GM21528 (cell line): ENCODE results near the gene FAM98A.

ENCODE experiments used
- ATAC-seq: cut with Tn5 transposase; IDR thresholded peaks from one replicate; pipeline ENCODE4 v1.9.1; 2021; ENCODE audit warnings: mild to moderate bottlenecking, moderate library complexity; ENCODE audit not compliant: unreplicated experiment, low FRiP score

Gene FAM98A

DNA sequence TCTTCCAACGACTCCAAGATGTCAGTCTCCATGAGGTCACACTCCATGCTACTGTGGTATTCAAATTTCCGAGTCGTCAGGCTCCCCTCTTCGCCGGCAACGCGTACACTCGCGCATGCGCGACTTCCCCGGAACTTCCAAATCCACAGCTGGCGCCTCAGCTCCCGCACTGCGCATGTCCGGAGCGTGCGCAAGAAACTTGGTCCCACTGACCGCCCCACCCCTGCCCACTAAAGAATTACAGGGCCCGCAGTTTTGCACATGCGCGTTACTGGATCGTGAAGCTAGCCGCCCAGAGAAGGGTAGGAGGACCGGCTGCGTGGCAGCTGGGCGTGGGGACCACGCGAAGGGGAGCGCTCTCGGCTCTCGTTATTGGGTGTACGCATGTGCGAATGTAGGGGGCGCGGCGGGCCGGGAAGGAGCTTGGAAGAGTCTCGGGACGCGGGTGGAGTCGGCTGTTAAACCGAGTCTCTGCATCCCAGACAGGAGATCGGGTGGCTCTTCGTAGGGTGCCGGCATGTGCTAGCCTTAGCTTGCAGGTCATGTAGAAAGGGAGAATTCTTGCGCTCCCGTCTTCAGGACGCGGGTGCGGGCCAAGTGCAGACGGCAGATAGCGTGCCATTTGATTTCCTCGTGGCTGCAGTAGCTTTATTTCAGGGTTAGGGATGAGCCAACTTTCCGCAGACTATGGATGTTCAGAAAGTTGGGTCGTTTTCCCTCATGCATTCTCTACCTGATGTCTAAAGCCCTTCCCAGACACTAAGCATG, at the start of gene FAM98A:
TSS of gene FAM98A (minus strand) at position 125 of the 768 bp plus-strand sequence. CDS start at position 47, 78 bp downstream.
- peak; percentile 96 for ATAC-seq

DNA sequence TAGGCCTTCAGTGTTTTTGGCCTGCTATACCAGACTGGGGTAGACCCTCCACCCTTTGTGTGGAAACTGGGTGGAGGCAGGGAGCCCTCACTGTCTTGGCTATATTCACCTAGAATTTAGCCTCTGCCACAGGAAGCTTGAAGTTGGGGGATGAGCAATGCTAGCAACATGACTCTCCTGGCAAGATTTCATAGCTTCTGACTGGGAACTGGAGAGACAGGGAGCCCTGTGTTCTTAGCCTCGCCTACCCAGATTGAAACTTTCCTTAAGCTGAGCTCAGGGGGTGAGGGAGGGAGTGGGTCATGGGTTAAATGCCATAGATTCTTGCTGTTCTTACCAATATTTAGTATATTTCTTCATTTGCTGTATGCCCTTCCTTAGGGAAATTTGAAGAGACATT, 46.8 kb upstream of the FAM98A start:
- no peak for ATAC-seq

DNA sequence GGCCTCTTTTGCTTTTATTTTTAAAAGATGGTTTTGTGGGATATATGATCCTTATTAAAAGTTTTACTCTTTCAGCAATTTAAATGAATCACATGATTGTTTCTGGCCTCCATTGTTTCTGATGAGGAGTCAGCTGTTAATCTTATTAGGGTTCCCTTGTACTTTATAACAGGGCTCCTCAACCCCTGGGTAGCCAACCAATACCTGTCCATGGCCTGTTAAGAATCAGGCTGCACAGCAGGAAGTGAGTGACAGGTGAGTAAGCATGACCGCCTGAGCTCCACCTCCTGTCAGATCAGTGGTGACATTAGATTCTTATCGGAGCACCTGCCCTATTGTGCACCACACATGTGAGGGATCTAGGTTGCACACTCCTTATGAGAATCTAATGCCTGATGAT, 45.1 kb upstream of the FAM98A start:
- ATAC-seq = no peak

DNA sequence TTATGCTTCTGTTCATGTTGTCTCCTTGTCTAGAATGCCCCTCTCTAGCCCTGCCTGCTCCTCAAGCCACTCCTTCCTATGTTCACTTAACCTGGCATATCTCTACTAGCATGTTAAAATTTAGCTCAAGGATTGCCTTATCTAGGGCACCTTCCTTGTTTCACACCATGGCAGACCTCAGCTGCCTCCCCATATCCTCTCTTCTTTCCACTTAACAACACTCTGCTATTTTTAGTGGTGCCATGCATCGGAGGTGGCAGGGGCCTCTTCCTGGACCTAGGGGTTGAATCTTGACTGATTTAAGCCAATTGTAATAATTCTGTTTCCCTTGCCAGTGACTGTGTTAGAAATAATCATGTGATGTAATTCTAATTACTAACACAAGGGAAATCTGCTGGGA, 36.9 kb upstream of the FAM98A start:
- ATAC-seq = no peak

DNA sequence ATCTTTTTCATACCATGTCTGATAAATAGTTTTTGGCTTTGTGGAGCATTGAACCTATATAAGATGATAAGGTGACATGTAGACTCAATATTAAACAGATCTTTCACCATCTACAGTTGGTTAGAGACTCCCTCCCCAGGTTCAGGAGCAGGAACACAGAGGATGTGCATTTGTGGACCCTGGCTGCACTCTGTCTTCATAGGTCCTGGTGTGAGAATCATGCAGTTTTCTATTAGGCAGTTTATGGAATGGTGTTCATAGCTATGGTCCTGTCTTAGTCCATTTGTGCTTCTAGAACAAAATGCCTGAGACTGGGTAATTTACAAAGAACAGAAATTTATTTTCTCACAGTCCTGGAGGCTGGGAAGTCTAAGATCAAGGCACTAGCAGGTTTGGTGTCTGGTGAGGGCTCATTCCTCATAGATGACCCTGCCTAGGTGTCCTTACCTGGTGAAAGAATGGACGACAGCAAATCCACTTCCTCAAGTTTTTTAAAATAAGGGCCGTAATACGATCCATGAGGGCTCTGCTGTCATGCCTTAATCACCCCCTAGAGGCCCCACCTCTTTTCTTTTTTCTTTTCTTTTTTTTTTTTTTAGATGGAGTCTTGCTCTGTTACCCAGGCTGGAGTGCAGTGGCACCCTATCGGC, 35.3 kb upstream of the FAM98A start:
- ATAC-seq = no peak

DNA sequence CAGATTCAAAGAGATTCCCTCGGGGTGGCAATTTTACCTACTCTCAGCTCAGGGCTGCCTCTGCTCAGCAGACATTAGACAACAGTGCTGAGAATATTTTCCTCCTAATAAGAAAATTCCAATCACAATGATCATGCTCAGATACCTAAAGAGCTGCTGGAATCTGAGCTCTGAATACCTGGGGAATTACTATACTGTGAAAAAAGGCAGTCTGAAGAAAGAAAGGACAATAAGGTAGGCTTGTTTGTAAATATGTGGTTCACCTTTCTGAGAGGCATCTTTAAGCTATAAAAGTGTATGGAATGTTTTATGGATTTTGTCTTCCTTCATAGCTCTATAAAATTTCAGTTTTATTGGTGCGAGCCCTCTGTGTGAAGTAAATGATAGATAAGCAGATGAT, 34.2 kb upstream of the FAM98A start:
- no peak for ATAC-seq

DNA sequence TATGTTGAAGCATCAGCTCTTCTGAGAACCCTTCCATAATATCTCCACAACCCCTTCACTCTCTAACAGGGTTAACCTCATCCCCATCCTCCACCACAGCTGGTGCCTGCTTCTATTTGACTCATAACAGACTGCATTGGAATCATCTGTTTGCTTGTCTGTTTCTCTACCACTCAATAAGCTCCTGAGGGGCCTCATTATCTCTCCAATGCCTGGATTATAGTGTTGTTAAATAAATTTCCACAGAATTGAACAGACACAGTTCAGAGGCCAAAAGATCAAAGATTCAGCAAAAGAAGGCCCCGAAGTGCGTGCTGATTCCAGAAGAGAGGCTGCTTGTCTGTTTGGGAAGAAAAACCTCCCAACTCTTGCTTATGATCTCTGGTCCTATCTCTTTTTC, 33.7 kb upstream of the FAM98A start:
- ATAC-seq = no peak

DNA sequence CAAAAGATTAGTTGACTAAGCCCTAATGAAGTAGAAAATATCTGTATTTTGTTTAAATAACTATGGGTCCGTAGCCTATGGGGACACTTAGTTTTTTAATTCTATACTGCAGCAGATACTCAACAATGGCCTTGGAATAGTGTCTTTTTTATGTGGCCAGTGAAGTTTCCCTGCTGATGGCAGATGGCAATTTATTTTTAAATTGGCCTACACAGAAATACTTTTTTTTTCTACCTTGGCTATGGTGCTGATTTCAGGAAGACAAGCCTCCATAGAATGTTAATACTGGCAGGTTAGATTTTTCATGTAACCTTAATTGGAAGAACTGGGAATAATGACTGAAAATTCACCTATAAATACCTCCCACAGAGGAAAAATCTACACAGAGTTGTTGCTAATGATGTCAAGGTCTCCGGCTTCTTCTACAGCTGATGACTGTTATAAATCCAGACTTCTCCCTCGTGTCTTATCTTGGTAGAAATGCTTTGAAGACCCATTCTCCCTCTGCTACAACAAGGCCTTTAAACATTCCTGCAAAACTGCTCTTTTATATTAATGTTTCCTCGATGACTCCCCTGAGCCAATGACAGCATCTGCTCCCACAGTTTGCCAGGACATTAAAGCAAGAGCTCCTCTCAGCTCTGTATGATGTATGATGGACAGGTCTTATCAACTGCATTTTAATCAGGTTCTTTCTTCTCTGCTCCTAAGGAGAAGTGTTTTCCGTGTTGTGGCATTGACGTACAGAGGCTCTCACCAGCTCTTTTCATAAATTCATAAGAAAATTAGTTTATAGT, 29.1 kb upstream of the FAM98A start:
- ATAC-seq = no peak

DNA sequence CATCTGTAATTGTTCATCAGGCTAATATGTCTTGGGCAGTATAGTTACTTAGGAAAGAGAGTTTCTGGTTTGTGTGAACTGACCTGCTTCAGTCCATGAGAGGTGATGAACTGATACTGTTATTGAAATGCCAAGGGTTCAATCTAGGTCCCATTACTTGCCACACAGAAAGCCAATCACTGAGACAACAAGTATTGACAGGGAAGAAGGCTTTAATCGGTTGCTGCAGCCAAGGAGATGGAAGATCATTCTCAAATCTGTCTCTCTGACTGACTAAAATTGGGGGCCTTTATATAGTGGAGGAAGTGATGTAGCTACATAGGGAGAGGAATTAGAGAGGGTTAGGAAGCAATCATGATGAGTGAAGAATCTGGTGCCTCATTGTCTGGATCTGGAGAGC, 19.9 kb upstream of the FAM98A start:
- no peak for ATAC-seq

DNA sequence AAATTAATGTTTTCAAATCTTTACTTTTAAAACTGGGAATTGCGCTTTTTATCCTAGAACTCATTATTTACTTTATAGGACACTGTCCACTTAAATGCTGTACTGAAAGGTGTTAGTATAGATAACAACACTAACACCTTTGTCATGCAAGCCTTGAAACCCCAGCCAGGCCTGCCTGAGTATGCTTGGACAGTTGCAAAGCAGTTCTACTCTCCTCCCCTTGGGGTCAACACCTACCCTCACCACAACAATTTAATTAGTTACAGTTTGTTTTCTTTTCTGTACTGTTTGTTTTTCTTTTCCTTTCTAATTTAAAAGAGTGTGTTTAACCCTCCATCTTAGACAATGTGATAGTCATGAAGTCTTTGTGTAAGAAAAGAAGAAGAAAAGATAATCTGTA, 18.9 kb upstream of the FAM98A start:
- no peak for ATAC-seq

DNA sequence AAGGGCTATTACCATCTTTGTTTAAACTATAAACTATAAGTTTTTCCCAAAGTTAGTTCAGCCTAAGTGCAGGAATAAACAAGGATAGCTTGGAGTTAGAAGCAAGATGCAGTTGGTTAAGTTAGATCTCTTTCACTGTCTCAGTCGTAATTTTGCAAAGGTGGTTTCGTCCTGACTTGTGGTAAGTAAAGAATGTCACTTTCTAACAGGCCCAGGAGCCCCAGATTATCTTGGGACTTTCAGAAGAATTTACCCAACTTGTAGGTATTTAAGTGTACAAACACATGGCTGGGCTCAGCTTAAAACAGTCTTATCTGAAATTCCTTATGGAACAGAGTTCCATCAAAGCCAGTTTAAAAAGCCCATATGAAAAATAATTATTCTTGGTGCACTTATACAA, 18.3 kb upstream of the FAM98A start:
- ATAC-seq = no peak

DNA sequence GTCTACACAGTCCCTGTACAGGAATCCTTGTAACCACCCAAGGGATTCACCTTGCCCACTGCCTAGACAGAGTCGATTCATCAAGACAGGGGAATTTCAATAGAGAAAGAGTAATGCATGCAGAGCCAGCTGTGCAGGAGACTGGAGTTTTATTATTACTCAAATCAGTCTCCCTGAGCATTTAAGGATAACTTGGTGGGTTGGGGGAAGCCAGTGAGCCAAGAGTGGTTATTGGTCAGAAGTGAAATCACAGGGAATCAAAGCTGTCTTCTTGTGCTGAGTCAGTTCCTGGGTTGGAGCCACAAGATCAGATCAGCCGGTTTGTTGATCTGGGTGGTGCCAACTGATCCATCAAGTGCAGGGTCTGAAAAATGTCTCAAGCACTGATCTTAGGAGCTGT, 17.8 kb upstream of the FAM98A start:
- no peak for ATAC-seq

DNA sequence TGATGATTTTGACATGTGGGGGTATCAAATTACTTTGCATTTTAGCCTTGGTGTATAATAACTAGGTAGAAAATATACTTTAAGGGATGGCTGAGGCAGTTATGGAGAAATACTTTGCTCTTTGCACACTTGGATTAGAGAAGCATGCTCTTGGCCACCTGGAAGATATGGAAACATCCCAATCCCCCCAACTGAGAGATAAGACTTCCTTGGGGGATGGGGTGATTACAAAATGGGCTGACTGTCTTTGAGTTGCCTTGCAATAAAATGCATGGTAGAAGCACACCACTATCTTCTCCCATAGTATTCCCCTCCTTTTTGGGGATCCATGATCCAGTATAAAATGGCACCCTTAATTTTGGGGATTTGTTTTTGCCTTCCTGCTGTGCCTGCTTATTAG, 15.1 kb upstream of the FAM98A start:
- no peak for ATAC-seq

DNA sequence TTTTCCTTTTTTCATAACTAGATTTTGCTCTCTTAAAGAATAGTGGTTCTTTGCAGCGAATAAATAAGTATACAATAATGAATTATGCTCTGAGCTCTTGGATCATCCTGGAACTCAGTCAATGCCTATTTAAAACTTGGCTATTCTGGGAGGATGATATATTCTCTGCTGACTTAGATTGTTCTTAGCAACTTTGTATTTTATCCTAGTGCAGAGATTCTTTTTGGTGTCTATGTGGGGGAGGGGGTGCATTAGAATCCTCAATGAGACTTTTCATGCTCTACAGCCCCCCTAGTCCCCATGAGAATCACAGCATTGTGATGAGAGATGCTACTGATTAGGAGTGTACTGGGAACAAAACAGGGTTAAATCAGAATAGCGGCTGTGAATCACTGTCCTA, 8.8 kb upstream of the FAM98A start:
- no peak for ATAC-seq

DNA sequence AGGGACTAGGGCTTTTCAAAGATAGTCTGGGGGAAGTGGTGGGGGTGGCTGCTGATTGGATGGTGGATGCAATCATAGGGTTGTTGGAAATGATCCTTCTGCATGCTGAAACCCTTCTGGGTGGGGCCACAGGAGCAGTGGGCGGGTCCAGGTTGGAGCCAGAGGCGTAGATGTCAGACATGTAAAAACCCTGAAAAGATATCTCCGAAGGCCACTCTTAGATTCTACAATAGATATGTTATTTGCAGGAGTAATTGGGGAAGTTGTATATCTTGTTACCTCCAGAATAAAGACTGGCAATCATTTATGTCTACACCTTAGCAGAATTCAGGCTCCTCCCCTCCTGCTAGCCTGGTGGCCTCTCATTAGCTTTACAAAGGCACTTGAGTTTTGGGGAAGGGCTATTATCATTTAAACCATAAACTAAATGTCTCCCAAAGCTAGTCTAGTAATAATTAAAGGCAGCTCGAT, 8.2 kb upstream of the FAM98A start:
- ATAC-seq = no peak

DNA sequence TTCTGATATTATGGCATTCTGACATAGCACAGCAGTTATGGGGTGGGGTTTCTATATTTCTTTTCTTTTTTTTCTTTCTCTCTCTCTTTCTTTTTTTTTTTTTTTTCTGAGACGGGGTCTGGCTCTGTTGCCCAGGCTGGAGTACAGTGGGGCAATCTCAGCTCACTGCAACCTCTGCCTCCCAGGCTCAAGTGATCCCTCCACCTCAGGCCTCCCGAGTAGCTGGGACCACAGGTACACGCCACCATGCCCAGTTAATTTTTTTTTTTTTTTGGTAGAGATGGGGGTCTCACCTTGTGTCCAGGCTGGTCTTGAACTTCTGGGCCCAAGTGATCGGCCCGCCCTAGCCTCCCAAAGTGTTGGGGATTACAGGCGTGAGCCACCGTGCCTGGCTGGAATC, 7.5 kb upstream of the FAM98A start:
- ATAC-seq = no peak

DNA sequence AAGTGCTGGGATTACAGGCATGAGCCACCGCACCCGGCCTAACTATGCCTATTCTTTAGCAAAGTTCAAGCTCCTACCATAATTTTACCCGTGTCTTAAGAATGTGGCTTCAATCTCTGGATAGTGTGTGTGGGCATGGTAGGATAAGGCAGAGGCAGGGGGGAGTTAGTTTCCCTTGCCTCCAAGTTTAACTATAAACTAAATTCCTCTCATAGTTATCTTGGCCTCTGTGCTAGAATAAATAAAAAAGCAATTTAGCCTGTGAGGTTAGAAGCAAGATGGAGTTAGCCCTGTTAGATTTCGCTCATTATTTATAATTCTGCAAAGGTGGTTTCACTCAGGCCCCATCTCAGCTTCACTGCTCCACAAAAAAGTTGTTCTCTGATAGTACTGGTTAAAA, 7.0 kb upstream of the FAM98A start:
- ATAC-seq = no peak

DNA sequence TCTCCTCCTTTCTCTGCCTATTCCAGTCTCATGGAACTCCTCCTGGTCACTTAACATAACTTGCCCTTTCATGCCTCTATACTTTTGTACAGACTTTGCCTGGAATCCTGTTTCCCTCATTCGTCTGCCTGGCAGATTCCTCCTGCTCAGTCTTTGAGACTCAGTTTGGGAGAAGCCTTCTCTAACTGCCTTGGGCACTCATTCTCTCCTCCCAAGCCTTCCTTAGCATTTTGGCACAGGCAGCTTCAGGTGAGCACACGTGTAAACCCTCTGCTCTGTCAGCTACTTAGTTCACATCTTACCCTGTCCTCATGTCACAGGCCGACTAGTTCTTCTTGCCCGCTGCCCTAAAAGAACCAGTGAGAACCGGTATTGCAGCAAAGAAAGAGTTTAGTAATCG, 6.0 kb upstream of the FAM98A start:
- no peak for ATAC-seq

DNA sequence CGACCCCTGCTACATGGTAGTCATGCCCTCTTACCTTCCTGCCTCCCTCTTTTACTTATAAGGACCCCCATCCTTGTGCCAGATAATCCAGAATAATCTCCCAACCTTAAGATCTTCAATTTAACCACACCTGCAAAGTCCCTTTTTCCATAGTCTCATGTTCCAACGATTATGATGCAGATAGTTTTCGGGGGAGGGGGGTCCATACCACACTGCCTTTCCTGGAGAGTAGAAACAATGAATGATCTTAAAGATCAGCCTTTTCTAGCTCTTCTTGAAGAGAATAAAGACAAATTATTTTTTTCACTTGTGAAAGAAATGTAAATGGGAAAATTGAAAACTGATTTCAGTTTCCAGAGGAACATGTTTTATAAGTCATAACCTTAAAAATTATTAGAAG, 4.3 kb upstream of the FAM98A start:
- no peak for ATAC-seq

DNA sequence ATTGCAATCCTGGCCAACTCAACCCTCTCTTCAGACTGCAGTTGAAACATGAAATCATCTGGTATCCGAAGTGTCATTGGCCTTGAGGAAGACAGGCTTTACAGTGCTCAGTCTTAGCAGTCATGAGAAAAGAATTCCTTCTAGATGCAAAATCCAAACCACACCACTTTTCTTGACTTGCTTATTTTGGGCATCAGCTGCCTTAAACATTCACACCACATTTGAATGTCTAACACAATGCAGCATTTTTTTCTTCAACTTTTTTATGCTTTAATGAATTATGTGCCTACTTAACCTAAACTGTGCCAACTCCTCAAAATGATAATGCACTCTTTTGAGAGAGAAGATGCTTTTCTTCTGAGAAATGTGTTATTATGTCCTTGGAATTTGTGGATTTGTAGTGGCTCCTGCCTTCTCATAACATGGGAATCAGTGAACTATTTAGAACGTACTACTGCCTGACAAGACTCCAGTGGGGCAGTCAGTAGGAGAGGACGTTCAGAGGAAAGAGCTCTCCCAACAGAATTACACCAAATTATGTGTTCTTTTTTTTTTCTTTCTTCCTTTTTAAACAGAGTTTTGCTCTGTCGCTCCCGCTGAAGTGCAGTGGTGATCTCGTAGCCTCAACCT, 3.2 kb upstream of the FAM98A start:
- ATAC-seq = no peak

DNA sequence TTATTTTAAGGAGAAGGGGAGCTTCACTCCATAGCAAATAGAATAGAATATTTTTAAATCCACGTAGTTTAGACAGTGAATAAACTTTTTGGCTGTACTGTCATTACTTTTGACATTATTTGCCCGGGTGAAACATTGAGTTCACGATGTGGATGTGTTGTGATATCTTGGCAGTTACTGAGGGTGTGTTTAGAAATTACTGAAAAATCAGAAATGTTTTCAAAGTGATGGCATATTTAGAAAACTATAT, 769 bp upstream of the FAM98A start:
- no peak for ATAC-seq
